GM21737 (cell line): ENCODE data around the gene SEH1L.
"Not testable (repeated sequence)": the region's sequence is repeated elsewhere in the genome, so short reads cannot be mapped to it uniquely, and the experiment has no call there.

ENCODE experiments used
- ATAC-seq: cut with Tn5 transposase; IDR thresholded peaks from one replicate; pipeline ENCODE4 v1.9.1; 2021; ENCODE audit warnings: mild to moderate bottlenecking, moderate library complexity; ENCODE audit not compliant: unreplicated experiment

The SEH1L gene

GRCh38 chr18:12995424-12995823, 47.6 kb downstream of the SEH1L start:
- ATAC-seq, result no peak

- ATAC-seq, result no peak
These were observed 48.2 kb downstream of the SEH1L start for GRCh38 chr18:12995952-12996477.

- no peak for ATAC-seq
These were observed 49.0 kb downstream of the SEH1L start for GRCh38 chr18:12996661-12997292.

- ATAC-seq, result not testable (repeated sequence)
These were observed 49.5 kb downstream of the SEH1L start for GRCh38 chr18:12997330-12997729.

GRCh38 chr18:12998332-12999060, 50.7 kb downstream of the SEH1L start:
- no peak for ATAC-seq

DNA sequence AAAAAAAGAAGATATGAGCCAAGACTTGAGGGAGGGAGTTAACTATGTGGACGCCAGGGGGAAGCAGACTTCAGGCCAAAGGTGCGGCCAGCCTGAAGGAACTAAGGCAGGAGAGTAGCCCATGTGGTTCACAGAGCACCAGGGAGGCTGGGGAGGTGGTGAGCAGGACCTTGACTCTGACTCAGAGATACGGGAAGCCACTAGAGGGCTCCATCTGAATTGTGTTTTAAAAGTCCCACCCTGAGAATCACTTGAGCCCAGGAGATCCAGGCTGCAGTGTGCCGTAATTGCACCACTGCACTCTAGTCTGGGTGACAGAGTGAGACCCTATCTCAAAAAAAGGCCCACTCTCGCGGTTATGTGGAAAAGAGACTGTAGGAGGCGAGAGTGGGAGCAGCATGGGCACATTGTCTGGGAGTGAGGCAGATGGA, 55.7 kb downstream of the SEH1L start:
- no peak for ATAC-seq

DNA sequence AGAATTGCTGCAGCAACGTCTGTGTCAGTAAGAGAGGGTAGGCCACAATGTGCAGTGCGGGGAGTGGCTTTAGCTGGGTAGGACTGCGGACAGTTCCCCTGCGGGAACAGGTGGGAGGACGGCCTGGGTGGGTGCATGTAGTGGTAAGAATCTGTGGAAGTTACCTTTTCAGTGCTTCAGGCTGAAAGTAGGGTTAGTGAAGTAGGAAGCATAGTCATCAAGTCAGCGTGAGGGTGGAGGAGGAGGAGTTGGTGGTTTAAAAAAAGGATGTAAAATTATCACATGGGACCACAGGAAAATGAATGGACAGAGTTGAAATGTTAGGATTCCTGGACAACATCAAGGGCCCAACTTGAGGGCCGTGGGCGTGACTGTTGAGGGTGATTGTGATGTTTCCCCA, 56.6 kb downstream of the SEH1L start:
- ATAC-seq, result no peak

DNA sequence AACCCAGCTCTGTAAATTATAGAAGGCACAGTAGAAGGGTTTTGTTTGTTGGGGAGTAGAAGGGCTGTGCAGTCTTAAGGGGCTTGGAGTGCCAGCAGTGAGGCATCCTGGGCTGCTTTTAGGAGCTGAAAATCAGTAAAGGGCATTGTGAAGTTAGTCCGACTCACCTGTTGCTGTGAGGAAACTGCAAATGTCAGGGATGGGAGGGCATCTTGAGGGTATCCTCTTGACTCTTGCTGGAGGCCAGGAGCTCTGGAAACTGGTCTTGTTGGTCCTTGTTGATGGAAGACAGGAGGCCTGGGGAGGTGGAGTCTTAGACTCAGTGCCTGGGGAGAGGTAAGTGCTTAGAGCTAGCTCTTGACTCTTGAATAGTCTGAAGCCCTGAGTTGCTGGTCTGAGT, 57.5 kb downstream of the SEH1L start:
- ATAC-seq, result no peak

DNA sequence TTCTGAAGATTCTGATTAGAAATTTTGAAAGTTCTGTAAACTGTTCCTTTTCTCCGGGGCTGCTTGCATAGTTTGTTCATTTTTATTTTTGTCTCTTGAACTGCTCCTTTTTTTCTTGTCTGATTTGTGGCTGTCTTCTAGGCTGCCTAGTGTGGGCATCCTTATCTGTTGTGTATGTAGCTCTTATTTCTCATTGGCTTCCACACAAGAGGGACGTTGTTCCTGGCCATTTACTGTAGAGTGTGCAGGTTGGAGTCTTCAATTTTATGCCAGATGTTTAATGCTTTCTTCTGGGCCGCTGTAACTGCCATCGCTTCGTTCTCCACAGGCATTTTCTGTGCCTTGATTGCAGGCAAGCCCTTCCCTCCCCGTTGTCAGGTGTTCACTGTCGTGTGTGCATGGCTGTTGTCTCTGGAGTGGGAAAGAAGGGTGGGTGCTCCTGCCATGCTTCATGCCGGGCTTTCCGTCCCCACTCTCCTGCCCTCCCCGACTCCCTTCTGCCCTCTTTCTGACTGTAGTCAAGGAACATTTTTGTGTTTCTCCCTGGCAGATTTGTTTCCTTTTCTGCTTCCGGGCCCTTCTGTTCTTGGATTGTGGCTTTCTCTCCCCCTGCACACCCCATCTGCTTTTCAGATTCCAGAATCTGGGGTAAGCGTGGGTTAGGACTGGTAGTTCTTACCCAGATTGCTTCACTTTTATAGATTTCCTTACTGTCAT, 58.9 kb downstream of the SEH1L start:
- no peak for ATAC-seq

DNA sequence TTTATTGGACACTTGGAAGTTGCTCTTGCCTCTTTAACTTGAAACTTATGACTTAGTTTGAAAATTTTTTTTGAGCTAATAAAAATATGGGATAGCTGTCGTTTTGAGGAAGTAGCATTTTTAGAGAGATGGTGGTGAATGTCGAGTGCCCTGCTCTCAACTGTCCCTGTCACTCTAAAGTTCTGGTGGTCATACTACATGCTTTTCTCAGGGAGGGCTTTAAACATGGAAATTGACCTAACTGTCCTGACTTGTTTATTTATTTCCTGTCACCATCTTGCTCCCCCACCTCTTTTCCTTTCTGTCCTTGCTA, 59.4 kb downstream of the SEH1L start:
- ATAC-seq, result no peak

DNA sequence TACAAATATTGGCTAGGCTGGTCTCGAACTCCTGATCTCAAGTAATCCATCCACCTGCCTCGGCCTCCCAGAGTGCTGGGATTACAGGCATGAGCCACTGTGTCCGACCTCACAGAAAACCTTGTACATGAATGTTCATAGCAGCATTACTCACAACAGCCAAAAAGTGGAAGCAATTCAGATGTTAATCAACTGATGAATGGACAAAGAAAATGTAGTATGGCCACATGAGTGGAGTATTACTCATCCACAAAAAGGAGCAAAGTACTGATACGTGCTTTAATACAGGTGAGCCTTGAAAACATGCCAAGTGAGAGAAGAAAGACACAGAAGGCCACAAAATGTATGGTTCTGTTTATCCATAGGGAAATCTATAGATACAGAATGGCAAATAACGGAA, 63.9 kb downstream of the SEH1L start:
- no peak for ATAC-seq

DNA sequence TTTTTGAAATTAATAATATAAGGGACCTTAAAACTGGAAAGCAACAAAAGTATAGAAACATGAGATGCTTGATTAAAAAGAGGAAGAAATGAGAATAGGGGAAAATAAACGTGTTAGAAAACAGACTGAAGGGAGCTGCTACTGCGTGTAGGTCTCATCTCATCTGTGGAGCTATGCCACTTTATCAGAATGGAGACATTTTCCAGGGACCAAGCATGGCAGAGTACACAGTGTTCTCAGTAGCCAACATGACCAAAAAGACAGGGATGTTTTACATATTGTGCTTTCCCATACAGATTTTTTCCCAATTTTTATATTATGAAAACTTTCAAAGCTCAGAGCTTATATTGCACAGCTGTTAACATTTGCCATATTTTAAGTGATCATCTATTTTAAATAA, 66.4 kb downstream of the SEH1L start:
- ATAC-seq, result no peak

- no peak for ATAC-seq
These were observed 67.0 kb downstream of the SEH1L start for GRCh38 chr18:13014818-13015217.

GRCh38 chr18:13017247-13017875, 69.5 kb downstream of the SEH1L start:
- no peak for ATAC-seq

GRCh38 chr18:13018374-13018773, 70.6 kb downstream of the SEH1L start:
- ATAC-seq, result no peak

DNA sequence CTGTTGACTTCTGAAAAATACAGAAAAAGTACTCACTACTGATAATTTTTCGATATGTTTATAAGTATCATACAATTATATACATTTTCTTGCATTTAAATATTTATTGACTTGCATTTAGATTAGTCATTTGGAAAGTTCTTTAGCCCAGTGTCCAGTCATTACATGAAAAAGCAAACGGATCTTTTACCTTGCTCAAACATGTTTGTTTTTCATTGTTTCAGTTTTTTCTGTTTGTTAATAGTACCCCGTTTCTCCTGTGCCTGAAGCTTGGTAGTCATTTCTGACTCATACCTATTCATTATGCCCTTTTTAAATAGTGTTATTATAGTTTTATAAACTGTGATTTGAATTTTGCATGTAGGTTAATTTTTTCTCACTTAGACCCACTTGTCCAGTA, 71.5 kb downstream of the SEH1L start:
- ATAC-seq, result no peak

- no peak for ATAC-seq
These were observed 74.8 kb downstream of the SEH1L start for GRCh38 chr18:13022644-13023043.

GRCh38 chr18:13025233-13025632, 77.4 kb downstream of the SEH1L start:
- no peak for ATAC-seq

- no peak for ATAC-seq
These were observed 78.9 kb downstream of the SEH1L start for GRCh38 chr18:13026583-13027270.

DNA sequence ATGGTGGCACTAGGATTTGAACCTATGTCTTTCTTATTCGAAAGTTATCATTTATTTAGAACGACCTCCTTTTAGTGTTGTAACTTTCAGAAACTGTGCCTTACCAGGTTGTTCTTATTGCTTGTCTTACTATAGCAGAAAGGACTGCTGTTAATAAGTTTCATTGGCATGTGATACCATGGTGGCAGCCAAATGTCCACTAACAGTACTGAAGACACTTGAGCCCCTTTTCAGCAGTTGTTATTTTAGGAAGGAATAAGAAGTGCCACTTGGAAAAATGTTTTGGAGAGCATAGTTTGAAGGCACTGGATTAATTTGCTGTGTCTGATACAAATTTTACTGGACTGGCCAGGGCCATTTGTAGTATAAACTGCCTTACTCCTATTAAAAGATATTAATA, 81.1 kb downstream of the SEH1L start:
- ATAC-seq, result no peak

- ATAC-seq, result no peak
These were observed 84.4 kb downstream of the SEH1L start for GRCh38 chr18:13032173-13032572.
